ENCODE data around the gene PCDHGB2. TPM values are rescaled to one million over a fixed set of nuclear protein-coding genes. Genes with fewer than 3 reads are reported as not detected.
"Not testable (repeated sequence)": the region's sequence is repeated elsewhere in the genome, so short reads cannot be mapped to it uniquely, and the experiment has no call there.

PCDHGB2 gene
- total and polyA plus RNA-seq, 4 experiments from 2014 or later = 0.55 to 0.64 TPM; not detected in 2

DNA sequence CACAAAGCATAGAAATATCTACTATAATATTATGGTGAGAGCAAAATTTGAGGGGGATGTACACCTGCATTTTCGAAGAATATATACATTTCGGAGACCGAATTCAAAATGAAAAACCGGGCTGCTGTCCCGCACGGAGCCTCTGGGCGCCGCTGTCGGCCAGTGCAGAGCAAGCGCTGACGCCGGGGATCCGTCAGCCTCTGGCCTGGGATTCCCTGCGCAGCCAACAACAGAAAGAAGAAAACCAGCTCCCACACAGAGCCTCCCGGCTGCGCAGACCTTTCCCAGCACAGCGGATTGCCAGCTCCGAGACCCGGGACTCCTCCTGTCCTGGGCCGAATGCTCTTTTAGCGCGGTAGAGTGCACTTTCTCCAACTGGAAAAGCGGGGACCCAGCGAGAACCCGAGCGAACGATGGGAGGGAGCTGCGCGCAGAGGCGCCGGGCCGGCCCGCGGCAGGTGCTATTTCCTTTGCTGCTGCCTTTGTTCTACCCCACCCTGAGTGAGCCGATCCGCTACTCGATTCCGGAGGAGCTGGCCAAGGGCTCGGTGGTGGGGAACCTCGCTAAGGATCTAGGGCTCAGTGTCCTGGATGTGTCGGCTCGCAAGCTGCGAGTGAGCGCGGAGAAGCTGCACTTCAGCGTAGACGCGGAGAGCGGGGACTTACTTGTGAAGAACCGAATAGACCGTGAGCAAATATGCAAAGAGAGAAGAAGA, 48.2 kb downstream of the PCDHGB2 start, which contains the start of gene PCDHGB6:
PCDHGB6 (plus strand) TSS at position 232 of the 716 bp plus-strand sequence; CDS start at position 414, 182 bp downstream.
- H3K27ac ChIP-seq (ENCODE audit: low read depth, low read length); CTCF ChIA-PET (ENCODE audit: partially characterized antibody); H3K27me3 ChIP-seq (ENCODE audit: insufficient read depth, low read length); H3K4me1 Mint-ChIP-seq; H3K4me1 ChIP-seq (ENCODE audit: insufficient read depth, low read length); POLR2A ChIA-PET (ENCODE audit: partially characterized antibody); H3K9me3 ChIP-seq (ENCODE audit: control insufficient read depth in 1 of 2, low read length in 2 of 2); H3K36me3 ChIP-seq (ENCODE audit: insufficient read depth, low read length); intact Hi-C loops (cut with micrococcal nuclease); H3K4me3 ChIP-seq (ENCODE audit: low read length in 2 of 2): not testable (repeated sequence)
- Mint-ChIP-seq H3K36me3 (peaks cover 12 to 13% of the 10 kb centered on the region in 2 donors), H3K4me3 (peak within 1 kb of the TSS in 6 of 8 donors; percentile 48 to 71 (median 64)), H3K9me3 (peaks cover 5 to 64% (median 48%) of the 10 kb centered on the region in 8 donors), H3K27me3 (peaks cover 54 to 59% of the 10 kb centered on the region in 2 donors), H3K27ac (peak within 1 kb of the TSS in 3 of 7 donors; percentile 29 to 83 (median 75))
- DNase-seq = peak in 1 of 5 donors; percentile 31

GRCh38 chr5:141409598-141410306, 50.0 kb downstream of the PCDHGB2 start:
- H3K27me3 ChIP-seq (ENCODE audit: insufficient read depth, low read length) = peaks cover 10% of the 10 kb centered on the region

DNA sequence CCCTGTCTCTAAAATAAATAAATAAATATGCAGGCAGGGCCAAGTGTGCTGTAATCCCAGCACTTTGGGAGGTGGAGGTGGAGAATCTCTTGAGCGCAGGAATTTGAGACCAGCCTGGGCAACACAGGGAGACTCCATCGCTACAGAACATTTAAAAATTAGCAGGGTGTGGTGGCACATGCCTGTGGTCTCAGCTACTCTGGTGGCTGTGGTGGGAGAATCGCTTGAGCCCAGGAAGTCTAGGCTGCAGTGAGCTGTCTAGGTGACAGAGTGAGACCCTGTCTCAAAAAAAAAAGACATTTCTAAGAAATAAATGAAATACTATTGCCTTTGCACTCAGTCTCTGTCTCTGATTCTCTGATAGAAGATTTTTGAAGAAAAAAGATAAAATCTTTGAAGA, 51.8 kb downstream of the PCDHGB2 start:
- peaks cover 22% of the 10 kb centered on the region for H3K27me3 ChIP-seq (ENCODE audit: insufficient read depth, low read length)
- no peak for DNase-seq
- H3K9me3 Mint-ChIP-seq = peaks cover 5 to 62% (median 49%) of the 10 kb centered on the region in 8 donors

More at GRCh38 chr5:141409598-141410306, 50.0 kb downstream of the PCDHGB2 start:
- CTCF ChIA-PET (ENCODE audit: partially characterized antibody) = no interaction called here
- H3K36me3 ChIP-seq (ENCODE audit: insufficient read depth, low read length) = no peaks in the 10 kb centered on the region
- H3K4me1 Mint-ChIP-seq = peaks cover 10 to 20% (median 14%) of the 10 kb centered on the region in 4 donors
- POLR2A ChIA-PET (ENCODE audit: partially characterized antibody) = no interaction called here
- peaks cover 51 to 63% of the 10 kb centered on the region in 2 donors for H3K27me3 Mint-ChIP-seq
- no peaks in the 10 kb centered on the region for H3K9me3 ChIP-seq (ENCODE audit: control insufficient read depth in 1 of 2, low read length in 2 of 2)
- no peak overlapping the region for H3K4me3 Mint-ChIP-seq
- peaks cover 8% of the 10 kb centered on the region for H3K4me1 ChIP-seq (ENCODE audit: insufficient read depth, low read length)
- H3K36me3 Mint-ChIP-seq = peaks cover 14 to 16% of the 10 kb centered on the region in 2 donors
- H3K4me3 ChIP-seq (ENCODE audit: low read length in 2 of 2) = no peak overlapping the region
- H3K9me3 Mint-ChIP-seq = peaks cover 5 to 62% (median 48%) of the 10 kb centered on the region in 8 donors
- H3K27ac Mint-ChIP-seq = peak overlapping the region in 1 of 7 donors; percentile 64
- no peak overlapping the region for H3K27ac ChIP-seq (ENCODE audit: low read depth, low read length)
- no peak for DNase-seq
- intact Hi-C loops (cut with micrococcal nuclease) = loop anchor here (10.0 kb wide), 1 partner anchor 85 kb away; the partner anchor contains the start of gene TAF7

More for the DNA sequence above, 51.8 kb downstream of the PCDHGB2 start:
- H3K27ac Mint-ChIP-seq = no peak overlapping the region
- peaks cover 38 to 55% of the 10 kb centered on the region in 2 donors for H3K27me3 Mint-ChIP-seq
- CTCF ChIA-PET (ENCODE audit: partially characterized antibody) = interaction anchor here (1.5 to 4.6 kb wide), 2 partner anchors 102 to 113 kb away, joined by 7 to 37 read pairs; no protein-coding TSS in a partner anchor
- no peaks in the 10 kb centered on the region for H3K9me3 ChIP-seq (ENCODE audit: control insufficient read depth in 1 of 2, low read length in 2 of 2)
- peaks cover 14 to 16% of the 10 kb centered on the region in 2 donors for H3K36me3 Mint-ChIP-seq
- H3K27ac ChIP-seq (ENCODE audit: low read depth, low read length) = no peak overlapping the region
- H3K4me3 ChIP-seq (ENCODE audit: low read length in 2 of 2) = no peak overlapping the region
- POLR2A ChIA-PET (ENCODE audit: partially characterized antibody) = no interaction called here
- H3K4me3 Mint-ChIP-seq = peak overlapping the region in 1 of 8 donors; percentile 30
- H3K4me1 Mint-ChIP-seq = peaks cover 10 to 20% (median 14%) of the 10 kb centered on the region in 4 donors
- peaks cover 8% of the 10 kb centered on the region for H3K4me1 ChIP-seq (ENCODE audit: insufficient read depth, low read length)
- intact Hi-C loops (cut with micrococcal nuclease) = loop anchor here (10.0 kb wide), 1 partner anchor 87 kb away; the partner anchor contains the start of gene TAF7
- H3K36me3 ChIP-seq (ENCODE audit: insufficient read depth, low read length) = no peaks in the 10 kb centered on the region

Other genes with a start within 250 kb of the PCDHGB2 start
Only the 30 nearest of the 36 such genes appear.
- gene PCDHB9, start 172.8 kb upstream of the PCDHGB2 start, total RNA-seq = under 1 TPM; 0.44 TPM
- gene PCDHB9, start 172.8 kb upstream of the PCDHGB2 start, polyA plus RNA-seq = under 1 TPM in 1 of 2 donors, not detected in 1; 0.62 TPM
- gene PCDHB10, start 167.6 kb upstream of the PCDHGB2 start, total RNA-seq = under 1 TPM in 1 of 2 experiments, not detected in 1; 0.15 TPM
- not detected for gene PCDHB10, start 167.6 kb upstream of the PCDHGB2 start, polyA plus RNA-seq
- gene PCDHB11, start 160.4 kb upstream of the PCDHGB2 start, total RNA-seq = not detected
- not detected for gene PCDHB11, start 160.4 kb upstream of the PCDHGB2 start, polyA plus RNA-seq
- gene PCDHB12, start 151.3 kb upstream of the PCDHGB2 start, total RNA-seq = not detected
- gene PCDHB12, start 151.3 kb upstream of the PCDHGB2 start, polyA plus RNA-seq = not detected
- under 1 TPM; 0.09 to 0.11 TPM for gene PCDHB13, start 146.1 kb upstream of the PCDHGB2 start, total RNA-seq
- gene PCDHB13, start 146.1 kb upstream of the PCDHGB2 start, polyA plus RNA-seq = not detected
- gene PCDHB14, start 136.7 kb upstream of the PCDHGB2 start, total RNA-seq = under 1 TPM; 0.14 to 0.15 TPM
- gene PCDHB14, start 136.7 kb upstream of the PCDHGB2 start, polyA plus RNA-seq = not detected
- under 1 TPM; 0.17 to 0.53 TPM for gene PCDHB15, start 114.6 kb upstream of the PCDHGB2 start, total RNA-seq
- gene PCDHB15, start 114.6 kb upstream of the PCDHGB2 start, polyA plus RNA-seq = not detected
- gene SLC25A2, start 55.9 kb upstream of the PCDHGB2 start, total RNA-seq = under 1 TPM; 0.38 to 0.91 TPM
- gene SLC25A2, start 55.9 kb upstream of the PCDHGB2 start, polyA plus RNA-seq = not detected
- 100 to 1,000 TPM; 109 to 119 TPM for gene TAF7, start 39.2 kb upstream of the PCDHGB2 start, total RNA-seq
- gene TAF7, start 39.2 kb upstream of the PCDHGB2 start, polyA plus RNA-seq = 100 to 1,000 TPM; 165 to 216 TPM
- gene PCDHGA1, start 29.5 kb upstream of the PCDHGB2 start, total RNA-seq = under 1 TPM; 0.58 to 0.78 TPM
- not detected for gene PCDHGA1, start 29.5 kb upstream of the PCDHGB2 start, polyA plus RNA-seq
- gene PCDHGA2, start 21.2 kb upstream of the PCDHGB2 start, total RNA-seq = under 1 TPM; 0.19 to 0.23 TPM
- not detected for gene PCDHGA2, start 21.2 kb upstream of the PCDHGB2 start, polyA plus RNA-seq
- gene PCDHGA3, start 16.2 kb upstream of the PCDHGB2 start, total RNA-seq = under 1 TPM; 0.17 to 0.26 TPM
- under 1 TPM in 1 of 2 donors, not detected in 1; 0.23 TPM for gene PCDHGA3, start 16.2 kb upstream of the PCDHGB2 start, polyA plus RNA-seq
- gene PCDHGB1, start 9.9 kb upstream of the PCDHGB2 start, total RNA-seq = under 1 TPM; 0.17 to 0.26 TPM
- not detected for gene PCDHGB1, start 9.9 kb upstream of the PCDHGB2 start, polyA plus RNA-seq
- gene PCDHGA4, start 5.0 kb upstream of the PCDHGB2 start, total RNA-seq = under 1 TPM in 1 of 2 experiments, not detected in 1; 0.47 TPM
- not detected for gene PCDHGA4, start 5.0 kb upstream of the PCDHGB2 start, polyA plus RNA-seq
- under 1 TPM; 0.28 to 0.44 TPM for gene PCDHGA5, start 4.2 kb downstream of the PCDHGB2 start, total RNA-seq
- not detected for gene PCDHGA5, start 4.2 kb downstream of the PCDHGB2 start, polyA plus RNA-seq
- gene PCDHGB3, start 10.2 kb downstream of the PCDHGB2 start, total RNA-seq = under 1 TPM; 0.50 to 0.76 TPM
- gene PCDHGB3, start 10.2 kb downstream of the PCDHGB2 start, polyA plus RNA-seq = not detected
- under 1 TPM; 0.50 to 0.76 TPM for gene PCDHGA6, start 13.9 kb downstream of the PCDHGB2 start, total RNA-seq
- gene PCDHGA6, start 13.9 kb downstream of the PCDHGB2 start, polyA plus RNA-seq = under 1 TPM in 1 of 2 donors, not detected in 1; 0.03 TPM
- under 1 TPM; 0.26 to 0.44 TPM for gene PCDHGA7, start 22.7 kb downstream of the PCDHGB2 start, total RNA-seq
- not detected for gene PCDHGA7, start 22.7 kb downstream of the PCDHGB2 start, polyA plus RNA-seq
- under 1 TPM; 0.19 to 0.23 TPM for gene PCDHGB4, start 27.7 kb downstream of the PCDHGB2 start, total RNA-seq
- gene PCDHGB4, start 27.7 kb downstream of the PCDHGB2 start, polyA plus RNA-seq = under 1 TPM in 1 of 2 donors, not detected in 1; 0.13 TPM
- gene PCDHGA8, start 32.6 kb downstream of the PCDHGB2 start, total RNA-seq = under 1 TPM in 1 of 2 experiments, not detected in 1; 0.17 TPM
- gene PCDHGA8, start 32.6 kb downstream of the PCDHGB2 start, polyA plus RNA-seq = not detected
- gene PCDHGB5, start 38.0 kb downstream of the PCDHGB2 start, total RNA-seq = under 1 TPM; 0.42 to 0.49 TPM
- under 1 TPM in 1 of 2 donors, not detected in 1; 0.39 TPM for gene PCDHGB5, start 38.0 kb downstream of the PCDHGB2 start, polyA plus RNA-seq
- gene PCDHGA9, start 42.8 kb downstream of the PCDHGB2 start, total RNA-seq = under 1 TPM; 0.17 to 0.25 TPM
- gene PCDHGA9, start 42.8 kb downstream of the PCDHGB2 start, polyA plus RNA-seq = under 1 TPM in 1 of 2 donors, not detected in 1; 0.09 TPM
- gene PCDHGB6, start 48.0 kb downstream of the PCDHGB2 start, total RNA-seq = under 1 TPM; 0.22 to 0.26 TPM
- under 1 TPM in 1 of 2 donors, not detected in 1; 0.11 TPM for gene PCDHGB6, start 48.0 kb downstream of the PCDHGB2 start, polyA plus RNA-seq
- under 1 TPM; 0.25 to 0.35 TPM for gene PCDHGA10, start 53.0 kb downstream of the PCDHGB2 start, total RNA-seq
- not detected for gene PCDHGA10, start 53.0 kb downstream of the PCDHGB2 start, polyA plus RNA-seq
- gene PCDHGB7, start 57.7 kb downstream of the PCDHGB2 start, total RNA-seq = under 1 TPM; 0.32 to 0.33 TPM
- under 1 TPM in 1 of 2 donors, not detected in 1; 0.03 TPM for gene PCDHGB7, start 57.7 kb downstream of the PCDHGB2 start, polyA plus RNA-seq
- under 1 TPM; 0.20 to 0.36 TPM for gene PCDHGA11, start 61.1 kb downstream of the PCDHGB2 start, total RNA-seq
- not detected for gene PCDHGA11, start 61.1 kb downstream of the PCDHGB2 start, polyA plus RNA-seq
- gene PCDHGA12, start 70.5 kb downstream of the PCDHGB2 start, total RNA-seq = under 1 TPM; 0.11 to 0.17 TPM
- gene PCDHGA12, start 70.5 kb downstream of the PCDHGB2 start, polyA plus RNA-seq = not detected
- gene PCDHGC3, start 116.0 kb downstream of the PCDHGB2 start, total RNA-seq = under 1 TPM in 1 of 2 experiments, not detected in 1; 0.17 TPM
- gene PCDHGC3, start 116.0 kb downstream of the PCDHGB2 start, polyA plus RNA-seq = under 1 TPM in 1 of 2 donors, not detected in 1; 0.14 TPM
- gene PCDHGC4, start 125.0 kb downstream of the PCDHGB2 start, total RNA-seq = not detected
- under 1 TPM in 1 of 2 donors, not detected in 1; 0.11 TPM for gene PCDHGC4, start 125.0 kb downstream of the PCDHGB2 start, polyA plus RNA-seq
- not detected for gene PCDHGC5, start 129.1 kb downstream of the PCDHGB2 start, total RNA-seq
- not detected for gene PCDHGC5, start 129.1 kb downstream of the PCDHGB2 start, polyA plus RNA-seq

Measured in CD4-positive, alpha-beta memory T cell (primary cell).